GM12878 (cell line): Measurements from ENCODE around the gene SEPTIN5. TPM values are rescaled to one million over a fixed set of nuclear protein-coding genes. Genes with fewer than 3 reads are reported as not detected.

ENCODE experiments used
- ATAC-seq: fragments of 200-7000 bp; cut with Tn5 transposase; 3 replicates; pipeline ENCODE4 v1.9.1; 2020; ENCODE audit warnings: mild to moderate bottlenecking, moderate library complexity
- BruUV-seq: library from RNA; stranded (reverse); fragments of 400-500 nt; replicated peaks from 2 replicates; lab custom pipeline; 2021; lab: Mats Ljungman, UMichigan
- CTCF ChIA-PET: fragments of 300-600 bp; sonication (Branson Sonifier 250); formaldehyde crosslinking; extraction: SDS; loops from one replicate; lab custom pipeline; 2021; ENCODE audit warnings: inconsistent platforms; lab: Yijun Ruan, JAX
- POLR2A ChIA-PET: fragments of 350-600 bp; formaldehyde crosslinking; extraction: SDS; loops from one replicate; lab custom pipeline; 2021; ENCODE audit warnings: inconsistent platforms; lab: Charles Lee
- RAD21 ChIA-PET: fragments of 300-600 bp; sonication (Branson Sonifier 250); formaldehyde crosslinking; loops from one replicate; lab custom pipeline; 2023; ENCODE audit warnings: antibody characterized with exemption; ENCODE audit not compliant: unreplicated experiment; lab: Charles Lee
- SMC1A ChIA-PET: fragments of 300-600 bp; sonication (Branson Sonifier 250); formaldehyde crosslinking; loops from one replicate; lab custom pipeline; 2023; ENCODE audit not compliant: unreplicated experiment, uncharacterized antibody; lab: Charles Lee
- DNase-seq: peaks from one replicate; pipeline ENCODE4 v3.0.0-alpha.2; 2011; ENCODE audit warnings: low read depth, low spot score
- FAIRE-seq: peaks from 3 replicates; lab custom pipeline; 2011; peaks lifted over from hg19 to GRCh38; lab: Jason Lieb, UNC
- H2AFZ ChIP-seq: 2 replicates; pipeline ENCODE4 v1.6.0; 2011; ENCODE audit warnings: low read depth, low read length, control low read depth; ENCODE audit not compliant: control insufficient read depth
- H3K27ac ChIP-seq: 2 replicates; pipeline ENCODE4 v1.5.1; 2011; ENCODE audit warnings: control low read depth; ENCODE audit not compliant: control insufficient read depth, insufficient read depth
- H3K27me3 ChIP-seq, 2 experiments: replicated peaks in 1 of 2; 2 replicates each; pipeline versions ENCODE4 v1.6.0 to v1.6.1; 2011; ENCODE audit warnings: low read length in 1 of 2; ENCODE audit not compliant: control insufficient read depth in 2 of 2, insufficient read depth in 2 of 2
- H3K36me3 ChIP-seq, 2 experiments: 2 replicates each; pipeline ENCODE4 v1.5.1; 2011; ENCODE audit warnings: low read length in 1 of 2; ENCODE audit not compliant: control insufficient read depth in 2 of 2, insufficient read depth in 2 of 2
- H3K4me1 ChIP-seq: 2 replicates; pipeline ENCODE4 v1.6.1; 2011; ENCODE audit warnings: mild to moderate bottlenecking, low read length, moderate library complexity, mixed read lengths; ENCODE audit not compliant: control insufficient read depth, insufficient read depth
- H3K4me2 ChIP-seq: 2 replicates; pipeline ENCODE4 v1.6.0; 2011; ENCODE audit warnings: control low read depth; ENCODE audit not compliant: control insufficient read depth, insufficient read depth
- H3K4me3 ChIP-seq: fragments of 200-600 bp; sonication (generic); 2 replicates; pipeline ENCODE4 v1.5.1; 2016
- H3K79me2 ChIP-seq: 2 replicates; pipeline ENCODE4 v1.6.0; 2011; ENCODE audit warnings: low read length; ENCODE audit not compliant: control insufficient read depth, insufficient read depth
- H3K9ac ChIP-seq: 2 replicates; pipeline ENCODE4 v1.8.0; 2011; ENCODE audit warnings: low read length, control low read depth, mixed read lengths; ENCODE audit not compliant: control insufficient read depth, insufficient read depth
- H3K9me3 ChIP-seq: replicated peaks from 3 replicates; pipeline ENCODE4 v1.5.1; 2011; ENCODE audit warnings: mild to moderate bottlenecking, low read length; ENCODE audit not compliant: control insufficient read depth, insufficient read depth
- H4K20me1 ChIP-seq: 2 replicates; pipeline ENCODE4 v1.6.0; 2011; ENCODE audit not compliant: control insufficient read depth, insufficient read depth
- BACH1 ChIP-seq: fragments of 450-650 bp; IDR thresholded peaks from 2 replicates; pipeline ENCODE4 v1.6.1; 2017; ENCODE audit warnings: mild to moderate bottlenecking, borderline replicate concordance
- BMI1 ChIP-seq: fragments of 450-650 bp; IDR thresholded peaks from 2 replicates; pipeline ENCODE4 v1.6.1; 2016; ENCODE audit warnings: mild to moderate bottlenecking, moderate library complexity, borderline replicate concordance
- CEBPZ ChIP-seq: fragments of 150-350 bp; IDR thresholded peaks from 2 replicates; pipeline ENCODE4 v1.6.1; 2016; ENCODE audit warnings: low read depth, low read length
- EED ChIP-seq: sonication (generic); IDR thresholded peaks from 2 replicates; pipeline ENCODE4 v1.6.1; 2016; ENCODE audit warnings: antibody characterized with exemption, low read depth
- EGR1 ChIP-seq, 2 experiments: IDR thresholded peaks; 1 replicate in 1 of 2; 2 replicates in 1 of 2; pipeline ENCODE4 v1.6.1; 2011 to 2012; ENCODE audit warnings: low read depth in 2 of 2, low read length in 2 of 2, borderline replicate concordance in 1 of 2, mild to moderate bottlenecking in 1 of 2, moderate library complexity in 1 of 2
- FOXK2 ChIP-seq: fragments of 450-650 bp; IDR thresholded peaks from 2 replicates; pipeline ENCODE4 v1.6.1; 2017; ENCODE audit warnings: mild to moderate bottlenecking, moderate library complexity
- GABPA ChIP-seq: IDR thresholded peaks from 2 replicates; pipeline ENCODE4 v1.6.1; 2014; ENCODE audit warnings: antibody characterized with exemption, low read depth, mild to moderate bottlenecking, inconsistent platforms
- MEF2B ChIP-seq: fragments of 450-650 bp; IDR thresholded peaks from 2 replicates; pipeline ENCODE4 v1.6.1; 2018; ENCODE audit warnings: mild to moderate bottlenecking, moderate library complexity; ENCODE audit not compliant: partially characterized antibody, poor library complexity, severe bottlenecking
- MYC ChIP-seq: IDR thresholded peaks from 2 replicates; pipeline ENCODE4 v1.6.1; 2011; ENCODE audit warnings: mild to moderate bottlenecking, low read length, moderate library complexity, inconsistent platforms; ENCODE audit not compliant: insufficient read depth, insufficient replicate concordance, insufficient read length, severe bottlenecking
- SKIL ChIP-seq: fragments of 450-650 bp; IDR thresholded peaks from 2 replicates; pipeline ENCODE4 v1.6.1; 2017; ENCODE audit warnings: mild to moderate bottlenecking, low read depth, inconsistent platforms; ENCODE audit not compliant: poor library complexity, severe bottlenecking
- SREBF2 ChIP-seq: IDR thresholded peaks from 2 replicates; pipeline ENCODE4 v1.6.1; 2012; ENCODE audit warnings: mild to moderate bottlenecking, low read length
- SUZ12 ChIP-seq: fragments of 200-600 bp; sonication (generic); IDR thresholded peaks from one replicate; pipeline ENCODE4 v1.6.1; 2018; ENCODE audit warnings: antibody characterized with exemption, mild to moderate bottlenecking; ENCODE audit not compliant: unreplicated experiment
- ZBTB4 ChIP-seq: fragments of 450-650 bp; formaldehyde crosslinking; IDR thresholded peaks from 2 replicates; pipeline ENCODE4 v1.4.0; 2022; ENCODE audit warnings: mild to moderate bottlenecking, moderate library complexity
- ZNF24 ChIP-seq: fragments of 450-650 bp; IDR thresholded peaks from 2 replicates; pipeline ENCODE4 v1.6.1; 2017; ENCODE audit warnings: antibody characterized with exemption, mild to moderate bottlenecking
- ZNF384 ChIP-seq: IDR thresholded peaks from 2 replicates; pipeline ENCODE4 v1.6.1; 2012; ENCODE audit warnings: low read depth, mild to moderate bottlenecking, low read length, improper control_type of control experiment, borderline replicate concordance
- WGBS: methylation state at CpG from one replicate; pipeline ENCODE4 v1.1.6; 2016; ENCODE audit warnings: low lambda C conversion rate; ENCODE audit not compliant: insufficient replicate concordance, insufficient coverage; ENCODE audit errors: missing lambda C conversion rate; 5-methylcytosine and 5-hydroxymethylcytosine counted together
- in situ Hi-C: fragments of 300-500 bp; cut with MboI; formaldehyde crosslinking; loops from 9 replicates; pipeline ENCODE4 v1.14.3; 2018; ENCODE audit warnings: mixed read lengths
- intact Hi-C: fragments of 100-400 bp; cut with micrococcal nuclease; formaldehyde crosslinking; loops from one replicate; pipeline ENCODE4 v1.14.2; 2022; ENCODE audit not compliant: unreplicated experiment
- polyA plus RNA-seq, 11 experiments: library from polyadenylated mRNA; depleted of rRNA in 4 of 11; unstranded in 6 of 11; stranded (reverse) in 5 of 11; fragments of >200 nt; fragmentation: Nextera tagmentation in 4 of 11; fragmentation: Illumina TruSeq in 1 of 11; extraction: Ambion mirVana in 4 of 11; extraction: Trizol in 1 of 11; gene quantifications; 1 replicate in 1 of 11; 2 replicates in 10 of 11; pipeline versions ENCODE4 v1.2.1 to v1.2.3, GENCODE V29; 2011 to 2016; ENCODE audit warnings: inconsistent platforms in 2 of 11, missing spikeins in 2 of 11, low read depth in 1 of 11
- total RNA-seq, 4 experiments: library from RNA; depleted of rRNA in 3 of 4; stranded (reverse); fragments of >200 nt in 3 of 4; fragmentation: Illumina TruSeq in 1 of 4; extraction: Trizol in 1 of 4; gene quantifications; 2 replicates each; pipeline versions ENCODE4 v1.2.1 to v1.2.3, GENCODE V29; 2013 to 2021

Gene SEPTIN5
- total and polyA plus RNA-seq, 10 of the 15 experiments (the other 5 are each of a cell fraction or from before 2014, with no cell fraction given) = 0.13 to 1.1 (median 0.34) TPM; not detected in 5

GRCh38 chr22:19720999-19721329 lies 6.7 kb downstream of the SEPTIN5 start:
- peaks cover 6% of the 10 kb centered on the region; the same call in 1 of the 2 replicates for H3K4me1 ChIP-seq
- ChIA-PET SMC1A (no interaction called here), CTCF (interaction anchor here (1.0 kb wide), 1 partner anchor 40 kb away, joined by 3 read pairs; no protein-coding TSS in a partner anchor), POLR2A (interaction anchor here (0.5 kb wide), 1 partner anchor 287 kb away, joined by 5 read pairs; no protein-coding TSS in a partner anchor), RAD21 (no interaction called here)
- no peak overlapping the region for H3K9ac ChIP-seq
- H3K36me3 ChIP-seq = no peaks in the 10 kb centered on the region
- DNase-seq = no peak
- no TSS peak for BruUV-seq
- peaks cover 4 to 5% of the 10 kb centered on the region in 2 experiments; a peak in 3 of 4 replicates for H3K27me3 ChIP-seq
- FAIRE-seq = no peak
- ATAC-seq = no peak
- H3K79me2 ChIP-seq = no peaks in the 10 kb centered on the region
- intact Hi-C loops (no loop called here), in situ Hi-C loops (no loop called here)
- 67% methylated on average over 2 of the region's 2 CpGs for WGBS
- no peak overlapping the region for H2AFZ ChIP-seq
- no peak overlapping the region for H3K27ac ChIP-seq
- no peaks in the 10 kb centered on the region for H4K20me1 ChIP-seq
- no peak overlapping the region for H3K4me2 ChIP-seq
- no peak overlapping the region for H3K4me3 ChIP-seq
- TF ChIP-seq MYC (no peak), ZNF24 (no peak), EED (no peak), EGR1 (IDR thresholded peaks at IDR 0.05; ENCODE audit: borderline replicate concordance in 1 of 2, low read depth in 2 of 2, low read length in 2 of 2) (no peak), ZBTB4 (CRISPR knock-in tag) (no peak), ZNF384 (no peak), BMI1 (no peak), SKIL (no peak), GABPA (no peak), SREBF2 (no peak), MEF2B (no peak), BACH1 (no peak), CEBPZ (no peak), FOXK2 (no peak), SUZ12 (no peak)
- no peaks in the 10 kb centered on the region; the same call in 2 of the 3 replicates for H3K9me3 ChIP-seq
